Measurements from ENCODE around the gene PKNOX1. TPM values are rescaled to one million over a fixed set of nuclear protein-coding genes. Genes with fewer than 3 reads are reported as not detected.
"Not testable (repeated sequence)": the region's sequence is repeated elsewhere in the genome, so short reads cannot be mapped to it uniquely, and the experiment has no call there.

The PKNOX1 gene
- total and polyA plus RNA-seq, 8 donors, result 16.8 to 32.0 (median 24.9) TPM

DNA sequence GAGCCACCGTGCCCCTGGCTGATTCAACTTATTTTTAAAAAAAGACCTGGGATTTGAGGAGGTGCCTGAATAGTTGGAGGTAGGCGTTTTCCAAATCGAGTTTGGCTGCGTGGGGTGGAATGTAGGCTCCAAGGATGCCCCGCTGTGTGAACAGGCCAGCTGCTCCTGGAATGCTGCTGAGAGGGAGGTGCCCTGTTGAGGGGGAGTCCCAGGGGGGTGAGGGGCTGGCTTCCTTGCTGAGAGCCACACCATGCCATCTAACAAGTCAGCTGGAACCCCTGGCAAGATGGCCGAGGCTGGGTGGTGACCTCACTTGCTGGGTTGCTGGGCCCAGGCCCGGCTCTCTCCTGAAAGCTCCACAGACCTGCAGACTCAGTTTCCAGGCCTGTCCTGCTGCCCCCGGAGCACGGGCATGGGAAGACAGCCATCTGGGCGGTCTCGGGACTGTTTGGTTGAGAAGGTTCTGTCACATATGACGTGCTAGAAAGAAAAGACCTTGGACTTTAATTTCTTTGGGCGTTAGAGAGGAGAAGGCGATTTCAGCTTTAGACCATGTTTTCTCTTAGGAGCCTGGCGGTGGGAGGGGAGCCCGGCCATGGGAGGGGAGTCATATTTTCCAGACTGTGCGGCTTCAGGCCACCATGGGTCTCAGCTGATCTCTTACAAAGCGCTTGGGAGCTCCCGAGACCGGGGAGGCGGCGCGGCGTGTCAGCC is 108.4 kb downstream of the PKNOX1 start:
- H3K4me1 ChIP-seq; ATAC-seq; H3K4me3 ChIP-seq; DNase-seq; intact Hi-C loops (cut with DNase I); H3K36me3 ChIP-seq; H3K27ac ChIP-seq; H3K27me3 ChIP-seq; H3K9me3 ChIP-seq: not testable (repeated sequence)

Small RNA genes within 50 kb of the gene (microRNA-seq; reads per million reads assigned to microRNA genes)
- 0 reads per million in 2 donors for gene MIR5692B

Other genes with a start within 250 kb of the PKNOX1 start
- gene WDR4, start 95.0 kb upstream of the PKNOX1 start, total RNA-seq, result 10 to 100 TPM; 14.6 to 30.7 TPM
- 10 to 100 TPM; 10.3 to 14.4 (median 11.2) TPM for gene WDR4, start 95.0 kb upstream of the PKNOX1 start, polyA plus RNA-seq (ENCODE audit: insufficient read length in 6 of 6)
- 10 to 100 TPM; 36.6 to 37.9 TPM for gene NDUFV3, start 81.3 kb upstream of the PKNOX1 start, total RNA-seq
- gene NDUFV3, start 81.3 kb upstream of the PKNOX1 start, polyA plus RNA-seq (ENCODE audit: insufficient read length in 6 of 6), result 10 to 100 TPM; 42.8 to 50.3 (median 43.8) TPM
- gene ERVH48-1, start 48.9 kb upstream of the PKNOX1 start, total RNA-seq, result not detected
- 1 to 10 TPM; 1.9 to 2.9 (median 2.4) TPM for gene ERVH48-1, start 48.9 kb upstream of the PKNOX1 start, polyA plus RNA-seq (ENCODE audit: insufficient read length in 6 of 6)
- 10 to 100 TPM; 18.2 to 52.5 TPM for gene CBS, start 101.3 kb downstream of the PKNOX1 start, total RNA-seq
- gene CBS, start 101.3 kb downstream of the PKNOX1 start, polyA plus RNA-seq (ENCODE audit: insufficient read length in 6 of 6), result 1 to 10 TPM; 3.4 to 8.4 (median 4.8) TPM
- gene U2AF1, start 133.0 kb downstream of the PKNOX1 start, total RNA-seq, result 10 to 100 TPM; 26.4 to 34.9 TPM
- 10 to 100 TPM; 26.4 to 89.4 (median 52.0) TPM for gene U2AF1, start 133.0 kb downstream of the PKNOX1 start, polyA plus RNA-seq (ENCODE audit: insufficient read length in 6 of 6)
- not detected for gene CRYAA, start 194.4 kb downstream of the PKNOX1 start, total RNA-seq
- gene CRYAA, start 194.4 kb downstream of the PKNOX1 start, polyA plus RNA-seq (ENCODE audit: insufficient read length in 6 of 6), result under 1 TPM in 1 of 6 donors, not detected in 5; 0.14 TPM